Esophagus squamous epithelium (tissue), 4 donors: ENCODE data around the gene FAM222A.

Experiments used
- POLR2A ChIP-seq, 4 donors: fragments of 450-650 bp; IDR thresholded peaks; one replicate each; pipeline ENCODE4 v1.6.1; 2017; ENCODE audit warnings: antibody characterized with exemption in 4 of 4, mild to moderate bottlenecking in 4 of 4, moderate library complexity in 3 of 4
- TF ChIP-seq, protein P1 (sequence below), 6 experiments: fragments of 450-650 bp in 4 of 6; fragments of 200-600 bp in 2 of 6; sonication (generic) in 2 of 6; IDR thresholded peaks; one replicate each; pipeline ENCODE4 v1.5.1; 2016 to 2019; ENCODE audit warnings: antibody characterized with exemption in 6 of 6, mild to moderate bottlenecking in 4 of 6, moderate library complexity in 4 of 6

DNA sequence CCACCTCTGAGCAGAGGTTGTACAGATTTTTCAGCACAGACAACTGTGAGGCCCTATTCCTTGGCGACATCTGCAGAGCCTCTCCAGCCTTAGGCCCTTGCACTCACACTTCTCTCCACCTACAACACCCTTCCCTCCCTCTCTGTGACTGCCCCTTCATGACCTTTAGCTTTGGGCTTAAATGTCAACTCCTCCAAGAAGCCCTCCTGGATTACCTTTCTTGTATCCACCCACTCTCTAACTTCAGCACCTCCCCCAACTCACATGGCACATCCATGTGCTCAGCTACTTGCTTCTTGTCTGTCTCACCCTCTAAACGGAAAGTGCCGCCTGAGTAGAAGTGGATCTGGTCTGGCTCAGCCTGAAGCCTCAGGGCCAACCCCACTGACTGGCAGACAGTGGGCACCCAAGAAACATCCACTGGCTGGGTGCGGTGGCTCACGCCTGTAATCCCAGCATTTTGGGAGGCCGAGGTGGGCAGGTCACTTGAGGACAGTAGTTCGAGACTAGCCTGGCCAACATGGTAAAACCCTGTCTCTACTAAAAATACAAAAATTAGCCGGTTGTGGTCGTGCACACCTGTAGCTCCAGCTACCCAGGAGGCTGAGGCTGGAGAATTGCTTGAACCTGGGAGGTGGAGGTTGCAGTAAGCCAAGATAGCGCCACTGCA, 97.5 kb downstream of the FAM222A start:
- TF ChIP-seq, protein P1, sequence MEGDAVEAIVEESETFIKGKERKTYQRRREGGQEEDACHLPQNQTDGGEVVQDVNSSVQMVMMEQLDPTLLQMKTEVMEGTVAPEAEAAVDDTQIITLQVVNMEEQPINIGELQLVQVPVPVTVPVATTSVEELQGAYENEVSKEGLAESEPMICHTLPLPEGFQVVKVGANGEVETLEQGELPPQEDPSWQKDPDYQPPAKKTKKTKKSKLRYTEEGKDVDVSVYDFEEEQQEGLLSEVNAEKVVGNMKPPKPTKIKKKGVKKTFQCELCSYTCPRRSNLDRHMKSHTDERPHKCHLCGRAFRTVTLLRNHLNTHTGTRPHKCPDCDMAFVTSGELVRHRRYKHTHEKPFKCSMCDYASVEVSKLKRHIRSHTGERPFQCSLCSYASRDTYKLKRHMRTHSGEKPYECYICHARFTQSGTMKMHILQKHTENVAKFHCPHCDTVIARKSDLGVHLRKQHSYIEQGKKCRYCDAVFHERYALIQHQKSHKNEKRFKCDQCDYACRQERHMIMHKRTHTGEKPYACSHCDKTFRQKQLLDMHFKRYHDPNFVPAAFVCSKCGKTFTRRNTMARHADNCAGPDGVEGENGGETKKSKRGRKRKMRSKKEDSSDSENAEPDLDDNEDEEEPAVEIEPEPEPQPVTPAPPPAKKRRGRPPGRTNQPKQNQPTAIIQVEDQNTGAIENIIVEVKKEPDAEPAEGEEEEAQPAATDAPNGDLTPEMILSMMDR (IDR thresholded peaks at IDR 0.05): no peak
- TF ChIP-seq POLR2A (IDR thresholded peaks at IDR 0.05): no peak
